DND-41 (cell line): Measurements from ENCODE around the gene ACSL1.

Source experiments
- EZH2 ChIP-seq: IDR thresholded peaks from 3 replicates; pipeline ENCODE4 v1.6.1; 2012; ENCODE audit warnings: borderline replicate concordance, low read depth, mild to moderate bottlenecking, moderate library complexity, low read length, inconsistent platforms; ENCODE audit not compliant: severe bottlenecking
- TF ChIP-seq, protein P1 (sequence below): IDR thresholded peaks from 2 replicates; pipeline ENCODE4 v1.5.1; 2012; ENCODE audit warnings: borderline replicate concordance, low read length, moderate library complexity, mild to moderate bottlenecking; ENCODE audit not compliant: poor library complexity, severe bottlenecking; ENCODE audit errors: extremely low read depth

DNA sequence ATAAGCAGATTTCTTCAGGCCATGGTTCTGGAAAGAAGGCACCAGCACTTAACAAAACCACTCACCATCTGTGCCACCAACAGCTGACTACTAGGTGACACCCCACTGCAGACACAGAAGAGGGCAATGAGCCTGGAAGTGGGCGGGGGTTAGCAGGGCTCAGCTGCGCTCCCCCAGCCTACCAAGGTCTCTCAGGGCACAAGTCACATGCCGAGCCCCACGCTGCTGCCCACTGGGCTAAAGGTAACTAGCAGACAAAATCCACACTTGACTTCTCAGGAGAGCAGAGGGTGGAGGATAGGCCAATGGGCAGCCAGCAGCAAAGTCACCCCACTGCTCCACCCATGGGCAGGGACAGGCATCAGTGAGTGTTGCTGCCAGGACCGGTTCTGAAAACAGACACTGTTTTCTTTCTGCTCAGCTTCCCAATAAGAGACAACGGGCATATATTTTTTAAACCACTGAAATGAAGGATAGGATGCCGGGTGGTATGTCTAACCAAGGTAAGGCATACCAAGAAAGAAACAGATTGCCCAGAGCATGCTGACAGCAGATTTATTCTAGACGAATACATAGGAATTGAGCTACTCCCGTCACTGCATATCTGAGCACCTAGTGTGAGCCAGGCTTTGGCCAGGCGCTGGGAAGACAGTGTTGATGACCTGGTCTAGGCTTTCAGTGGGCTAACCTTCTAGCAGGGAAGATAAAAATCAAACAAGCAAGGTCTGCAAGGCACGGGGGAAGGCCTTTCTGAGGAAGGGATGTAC lies 20.1 kb downstream of the ACSL1 start:
- TF ChIP-seq, protein P1, sequence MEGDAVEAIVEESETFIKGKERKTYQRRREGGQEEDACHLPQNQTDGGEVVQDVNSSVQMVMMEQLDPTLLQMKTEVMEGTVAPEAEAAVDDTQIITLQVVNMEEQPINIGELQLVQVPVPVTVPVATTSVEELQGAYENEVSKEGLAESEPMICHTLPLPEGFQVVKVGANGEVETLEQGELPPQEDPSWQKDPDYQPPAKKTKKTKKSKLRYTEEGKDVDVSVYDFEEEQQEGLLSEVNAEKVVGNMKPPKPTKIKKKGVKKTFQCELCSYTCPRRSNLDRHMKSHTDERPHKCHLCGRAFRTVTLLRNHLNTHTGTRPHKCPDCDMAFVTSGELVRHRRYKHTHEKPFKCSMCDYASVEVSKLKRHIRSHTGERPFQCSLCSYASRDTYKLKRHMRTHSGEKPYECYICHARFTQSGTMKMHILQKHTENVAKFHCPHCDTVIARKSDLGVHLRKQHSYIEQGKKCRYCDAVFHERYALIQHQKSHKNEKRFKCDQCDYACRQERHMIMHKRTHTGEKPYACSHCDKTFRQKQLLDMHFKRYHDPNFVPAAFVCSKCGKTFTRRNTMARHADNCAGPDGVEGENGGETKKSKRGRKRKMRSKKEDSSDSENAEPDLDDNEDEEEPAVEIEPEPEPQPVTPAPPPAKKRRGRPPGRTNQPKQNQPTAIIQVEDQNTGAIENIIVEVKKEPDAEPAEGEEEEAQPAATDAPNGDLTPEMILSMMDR, result no peak
- TF ChIP-seq EZH2, result no peak
